HCT116 (cell line): ENCODE measurements around the gene TCF12. TPM values are rescaled to one million over a fixed set of nuclear protein-coding genes. Genes with fewer than 3 reads are reported as not detected.

Experiments used
- ATAC-seq: fragments of 200-7000 bp; cut with Tn5 transposase; 2 replicates; pipeline ENCODE4 v1.9.1; 2020; ENCODE audit warnings: mild to moderate bottlenecking, moderate library complexity
- BruUV-seq: library from RNA; stranded (reverse); fragments of 400-500 nt; replicated peaks from 2 replicates; lab custom pipeline; 2021; lab: Mats Ljungman, UMichigan
- CTCF ChIA-PET: fragments of 300-600 bp; sonication (Branson Sonifier 250); formaldehyde crosslinking; loops from one replicate; lab custom pipeline; 2021; ENCODE audit warnings: antibody characterized with exemption; lab: Charles Lee
- POLR2A ChIA-PET: fragments of 300-600, 350-600 bp; sonication (Branson Sonifier 250); formaldehyde crosslinking; loops from one replicate; lab custom pipeline; 2021; ENCODE audit warnings: antibody characterized with exemption; lab: Charles Lee
- RAD21 ChIA-PET, 2 experiments: fragments of 300-600 bp; sonication (Branson Sonifier 250); formaldehyde crosslinking; loops; one replicate each; lab custom pipeline; 2023; ENCODE audit warnings: low total read pairs in 2 of 2; ENCODE audit not compliant: uncharacterized antibody in 2 of 2, unreplicated experiment in 2 of 2, low non-redundant PET in 1 of 2; lab: Charles Lee
- DNase-seq: peaks from one replicate; pipeline ENCODE4 v3.0.0-alpha.2; 2010; ENCODE audit warnings: low read depth, low spot score
- H2AFZ ChIP-seq: fragments of 200-600 bp; shearing (Covaris generic), sonication (generic); 2 replicates; pipeline ENCODE4 v1.6.1; 2017; ENCODE audit warnings: low read depth, mixed run types, mixed read lengths, antibody characterized with exemption, low read length; ENCODE audit not compliant: poor library complexity, severe bottlenecking
- H3K27ac ChIP-seq: 2 replicates; pipeline ENCODE4 v1.5.1; 2012; ENCODE audit warnings: low read depth, low read length
- H3K27me3 ChIP-seq: fragments of 200-600 bp; sonication (generic); 2 replicates; pipeline ENCODE4 v1.6.1; 2016; ENCODE audit warnings: mixed run types, low read length, mixed read lengths; ENCODE audit not compliant: insufficient read depth
- H3K36me3 ChIP-seq, 2 experiments: fragments of 200-500 bp in 1 of 2; fragments of 200-600 bp in 1 of 2; sonication (Bioruptor generic) in 1 of 2; sonication (generic) in 1 of 2; 2 replicates each; pipeline versions ENCODE4 v1.5.1 to v1.6.1; 2014 to 2016; ENCODE audit warnings: low read length in 2 of 2, inconsistent platforms in 1 of 2, mixed read lengths in 1 of 2, mixed run types in 1 of 2; ENCODE audit not compliant: insufficient read depth in 2 of 2, control insufficient read depth in 1 of 2
- H3K4me1 ChIP-seq, 2 experiments: fragments of 200-600 bp in 1 of 2; sonication (generic) in 1 of 2; 2 replicates each; pipeline versions ENCODE4 v1.5.1 to v1.6.1; 2012 to 2017; ENCODE audit warnings: low read length in 2 of 2, inconsistent platforms in 1 of 2, mild to moderate bottlenecking in 1 of 2, mixed read lengths in 1 of 2, mixed run types in 1 of 2, moderate library complexity in 1 of 2; ENCODE audit not compliant: insufficient read depth in 2 of 2, control insufficient read depth in 1 of 2
- H3K4me2 ChIP-seq: fragments of 200-600 bp; sonication (generic); 2 replicates; pipeline ENCODE4 v1.6.1; 2017; ENCODE audit warnings: mixed run types, low read length, mixed read lengths
- H3K4me3 ChIP-seq, 2 experiments: fragments of 200-600 bp in 1 of 2; sonication (generic) in 1 of 2; replicated peaks in 1 of 2; 2 replicates each; pipeline ENCODE4 v1.5.1; 2011 to 2016; ENCODE audit warnings: low read length in 2 of 2, control low read depth in 1 of 2, low read depth in 1 of 2, mild to moderate bottlenecking in 1 of 2, mixed read lengths in 1 of 2, mixed run types in 1 of 2
- H3K79me2 ChIP-seq: fragments of 200-600 bp; sonication (generic); 2 replicates; pipeline ENCODE4 v1.6.1; 2017; ENCODE audit warnings: mild to moderate bottlenecking, mixed run types, low read length, moderate library complexity, mixed read lengths; ENCODE audit not compliant: insufficient read depth
- H3K9ac ChIP-seq: fragments of 200-600 bp; sonication (generic); 2 replicates; pipeline ENCODE4 v1.6.1; 2016; ENCODE audit warnings: low read length, mixed read lengths
- H3K9me2 ChIP-seq: fragments of 200-600 bp; sonication (generic), shearing (Covaris generic); 2 replicates; pipeline ENCODE4 v1.6.1; 2017; ENCODE audit warnings: mixed run types, mild to moderate bottlenecking, moderate library complexity; ENCODE audit not compliant: insufficient read depth
- H3K9me3 ChIP-seq, 2 experiments: fragments of 200-500 bp in 1 of 2; fragments of 200-600 bp in 1 of 2; sonication (Bioruptor generic) in 1 of 2; sonication (generic) in 1 of 2; 2 replicates each; pipeline ENCODE4 v1.6.1; 2014 to 2017; ENCODE audit warnings: low read length in 2 of 2, mixed read lengths in 2 of 2, inconsistent platforms in 1 of 2, low read depth in 1 of 2, mild to moderate bottlenecking in 1 of 2, mixed run types in 1 of 2, moderate library complexity in 1 of 2; ENCODE audit not compliant: control insufficient read depth in 1 of 2, insufficient read depth in 1 of 2
- H4K20me1 ChIP-seq: fragments of 200-600 bp; sonication (generic), shearing (Covaris generic); 2 replicates; pipeline ENCODE4 v1.6.1; 2017; ENCODE audit warnings: mixed run types, mild to moderate bottlenecking, moderate library complexity; ENCODE audit not compliant: insufficient read depth
- CTCF ChIP-seq, 3 experiments: fragments of 200-600 bp in 1 of 3; sonication (generic) in 1 of 3; IDR thresholded peaks in 2 of 3; conservative IDR thresholded peaks in 1 of 3; 2 replicates each; pipeline ENCODE4 v1.5.1; 2012 to 2017; ENCODE audit warnings: low read depth in 2 of 3, low read length in 2 of 3, antibody characterized with exemption in 1 of 3, borderline replicate concordance in 1 of 3, control low read depth in 1 of 3, mild to moderate bottlenecking in 1 of 3, mixed read lengths in 1 of 3, mixed run types in 1 of 3, moderate library complexity in 1 of 3; ENCODE audit not compliant: insufficient read depth in 1 of 3
- ELF1 ChIP-seq: IDR thresholded peaks from 2 replicates; pipeline ENCODE4 v1.6.1; 2012; ENCODE audit warnings: low read depth, borderline replicate concordance
- EZH2phosphoT487 ChIP-seq: fragments of 200-600 bp; IDR thresholded peaks from 2 replicates; pipeline ENCODE4 v1.6.1; 2018; ENCODE audit warnings: antibody characterized with exemption, borderline replicate concordance
- FOSL1 ChIP-seq: IDR thresholded peaks from 2 replicates; pipeline ENCODE4 v1.6.1; 2012; ENCODE audit warnings: low read depth
- POLR2A ChIP-seq: IDR thresholded peaks from 2 replicates; pipeline ENCODE4 v1.7.0; 2011; ENCODE audit warnings: borderline replicate concordance; ENCODE audit not compliant: insufficient read depth, insufficient read length; ENCODE audit errors: extremely low read depth
- REST ChIP-seq: IDR thresholded peaks from 2 replicates; pipeline ENCODE4 v1.6.1; 2012; ENCODE audit warnings: low read depth
- SRF ChIP-seq: IDR thresholded peaks from 2 replicates; pipeline ENCODE4 v1.6.1; 2012; ENCODE audit warnings: low read depth
- TCF7L2 ChIP-seq: IDR thresholded peaks from 2 replicates; pipeline ENCODE4 v1.7.0; 2011; ENCODE audit warnings: borderline replicate concordance, inconsistent platforms; ENCODE audit not compliant: insufficient read depth, insufficient read length; ENCODE audit errors: extremely low read depth
- ZBTB33 ChIP-seq: IDR thresholded peaks from 2 replicates; pipeline ENCODE4 v1.6.1; 2011; ENCODE audit warnings: mild to moderate bottlenecking, low read length, moderate library complexity; ENCODE audit not compliant: insufficient replicate concordance; ENCODE audit errors: extremely low read depth
- ZFX ChIP-seq: fragments of 450-650 bp; IDR thresholded peaks from 2 replicates; pipeline ENCODE4 v1.6.1; 2017
- intact Hi-C: fragments of 100-400 bp; cut with micrococcal nuclease; formaldehyde crosslinking; loops from 2 replicates; pipeline ENCODE4 v1.10.0; 2022
- total RNA-seq: library from RNA; stranded (reverse); gene quantifications from one replicate; pipeline ENCODE4 v1.2.1, GENCODE V29; 2021; ENCODE audit not compliant: unreplicated experiment

Gene TCF12
- total RNA-seq, 1 experiment from 2014 or later, result 71.6 TPM

GRCh38 chr15:57245130-57245529 lies 326.7 kb downstream of the TCF12 start:
- Histone ChIP-seq H3K79me2 (no peaks in the 10 kb centered on the region), H4K20me1 (no peaks in the 10 kb centered on the region), H3K9me2 (no peaks in the 10 kb centered on the region), H2AFZ (no peak overlapping the region), H3K27me3 (no peaks in the 10 kb centered on the region), H3K9me3 (no peaks in the 10 kb centered on the region), H3K4me3 (no peak overlapping the region), H3K36me3 (0 out of 4 replicates have a peak, but pooled peaks cover 0 to 4% of the 10 kb centered on the region in 2 experiments), H3K4me1 (no peaks in the 10 kb centered on the region), H3K4me2 (no peak overlapping the region), H3K9ac (no peak overlapping the region), H3K27ac (no peak overlapping the region)
- no peak for TF ChIP-seq EZH2phosphoT487
- TF ChIP-seq SRF, result no peak
- TF ChIP-seq POLR2A, result no peak
- no peak for TF ChIP-seq CTCF (IDR thresholded peaks at IDR 0.05 in 2 of 3, conservative IDR thresholded peaks at IDR 0.05 in 1 of 3; ENCODE audit: borderline replicate concordance in 1 of 3, insufficient read depth in 1 of 3, low read depth in 2 of 3, low read length in 2 of 3)
- TF ChIP-seq ZBTB33, result no peak
- no peak for TF ChIP-seq TCF7L2
- TF ChIP-seq REST, result no peak
- TF ChIP-seq ZFX, result no peak
- no peak for TF ChIP-seq ELF1
- no peak for TF ChIP-seq FOSL1
- ChIA-PET CTCF (interaction anchor here (1.0 kb wide), 1 partner anchor 99 kb away, joined by 3 read pairs; no protein-coding TSS in a partner anchor), RAD21 (no interaction called here), POLR2A (no interaction called here)
- ATAC-seq, result no peak
- intact Hi-C loops, result no loop called here
- no TSS peak for BruUV-seq
- DNase-seq, result no peak
